ENCODE results near the gene KDM4B.

Gene KDM4B

DNA sequence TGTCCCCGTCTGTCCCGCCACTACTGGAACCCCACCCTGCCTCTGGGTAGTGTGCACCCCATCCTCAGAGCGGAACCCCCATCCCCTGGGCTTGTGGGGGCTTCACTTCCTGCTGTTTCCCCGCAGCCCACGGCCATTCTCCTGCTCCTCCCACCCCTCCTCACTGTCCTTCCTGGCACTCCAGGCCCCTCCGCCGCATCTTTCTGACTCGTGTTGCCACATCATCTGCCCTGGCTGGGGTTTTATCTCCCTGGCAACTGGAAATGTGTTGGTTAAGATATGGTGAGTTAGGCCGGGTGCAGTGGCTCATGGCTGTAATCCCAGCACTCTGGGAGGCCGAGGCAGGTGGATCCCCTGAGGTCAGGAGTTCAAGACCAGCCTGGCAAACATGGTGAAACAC lies 37.3 kb downstream of the KDM4B start:
- H3K4me3 ChIP-seq (ENCODE audit: low read length): no peak overlapping the region
- TF ChIP-seq ZNF274 (IDR thresholded peaks at IDR 0.05; ENCODE audit: low read depth, low read length): no peak

DNA sequence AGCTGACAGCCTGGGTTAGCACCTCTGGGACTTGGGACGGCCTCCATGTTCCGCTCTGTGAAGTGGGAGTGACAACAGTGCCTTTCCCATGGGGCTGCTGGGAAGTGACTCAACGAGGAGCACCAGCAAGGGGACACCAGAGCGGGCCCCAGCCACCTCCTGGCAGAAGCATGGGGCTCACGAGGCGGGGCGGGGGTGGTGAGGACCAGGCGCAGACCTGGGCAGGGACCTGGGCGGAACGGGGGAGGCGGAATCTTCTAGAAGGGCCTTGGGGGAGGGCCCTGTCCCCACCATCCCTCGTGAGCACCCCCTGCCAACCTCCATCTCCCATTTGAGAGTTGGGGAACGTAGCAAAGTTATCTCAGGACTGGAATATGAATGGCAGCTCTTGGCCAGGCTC lies 37.9 kb downstream of the KDM4B start:
- TF ChIP-seq ZNF274 (IDR thresholded peaks at IDR 0.05; ENCODE audit: low read depth, low read length): no peak
- H3K4me3 ChIP-seq (ENCODE audit: low read length): no peak overlapping the region

DNA sequence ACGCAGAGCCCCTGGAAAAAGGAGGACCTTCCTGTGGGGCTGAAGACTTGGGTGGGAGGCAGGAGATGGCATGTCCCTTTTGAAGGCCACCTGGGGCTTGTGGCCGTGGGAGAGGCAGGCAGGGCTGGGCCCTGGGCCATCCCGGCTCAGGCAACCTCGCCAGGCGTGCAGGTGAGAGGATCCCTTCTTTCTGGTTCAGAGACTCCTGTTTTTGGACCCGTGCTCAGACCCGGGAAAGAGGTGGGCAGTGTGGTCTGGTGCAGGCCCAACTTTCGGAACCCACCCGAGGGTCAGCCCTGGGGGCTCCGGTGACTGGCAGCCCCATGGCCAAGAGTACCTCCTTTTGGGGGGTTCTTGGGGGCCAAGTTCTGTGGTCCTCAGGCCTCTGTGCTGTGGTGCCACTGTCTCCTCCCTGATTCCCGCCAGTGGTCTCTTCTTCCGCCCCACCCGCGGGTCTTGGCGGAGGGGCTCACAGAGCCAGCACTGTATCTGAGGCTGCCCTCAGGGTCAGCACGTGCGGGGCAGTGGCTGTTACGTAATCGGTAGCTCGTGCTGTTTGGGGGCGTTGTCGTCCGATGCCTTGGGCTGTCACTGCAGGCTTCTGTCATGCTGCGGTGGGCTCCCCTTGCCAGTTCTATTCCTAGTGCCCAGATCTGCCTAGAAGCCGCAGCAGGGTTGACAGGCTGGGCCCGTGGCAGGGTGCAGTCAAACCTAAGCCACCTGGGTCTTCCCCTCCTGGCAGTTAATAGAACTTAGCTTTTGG lies 42.7 kb downstream of the KDM4B start:
- no peak for TF ChIP-seq ZNF274 (IDR thresholded peaks at IDR 0.05; ENCODE audit: low read depth, low read length)
- H3K4me3 ChIP-seq (ENCODE audit: low read length): no peak overlapping the region

DNA sequence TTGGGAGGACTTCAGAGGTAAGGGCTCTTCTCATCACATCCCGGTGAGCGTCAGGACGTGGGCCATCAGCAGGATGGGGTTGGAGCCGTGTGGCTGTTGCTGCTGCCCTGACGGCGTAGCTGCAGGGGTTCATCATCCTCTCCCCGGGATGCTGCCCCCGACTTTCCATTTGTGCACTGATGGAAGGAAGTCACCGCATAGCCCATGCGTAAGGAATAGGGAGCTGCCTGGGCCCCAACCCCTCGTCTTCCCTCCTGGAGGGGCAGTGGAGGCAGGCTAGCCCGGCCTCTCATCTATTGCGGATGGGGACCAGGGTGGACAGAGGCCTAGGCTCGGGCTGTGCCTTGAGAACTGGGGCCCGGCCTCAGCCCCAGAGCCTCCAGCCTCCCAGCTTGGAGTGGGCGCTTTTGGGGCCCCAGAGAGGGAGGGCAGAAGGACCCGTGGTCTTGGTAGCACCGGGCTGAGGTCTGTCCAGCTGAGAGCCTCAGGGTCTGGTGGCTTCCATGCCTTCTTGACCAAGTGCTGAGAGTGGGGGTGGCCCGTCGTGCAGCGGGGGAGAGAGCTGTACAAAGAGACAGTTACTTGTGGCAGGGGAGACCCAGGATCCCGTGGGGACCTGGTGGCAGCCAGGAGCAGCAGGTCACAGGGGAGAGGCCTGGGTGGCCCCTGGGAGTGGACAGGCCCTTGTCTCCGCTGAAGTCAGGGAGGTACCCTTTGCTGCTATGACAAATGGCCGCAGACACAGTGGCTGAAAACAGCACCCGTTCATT lies 44.0 kb downstream of the KDM4B start:
- no peak for TF ChIP-seq ZNF274 (IDR thresholded peaks at IDR 0.05; ENCODE audit: low read depth, low read length)
- H3K4me3 ChIP-seq (ENCODE audit: low read length): no peak overlapping the region

DNA sequence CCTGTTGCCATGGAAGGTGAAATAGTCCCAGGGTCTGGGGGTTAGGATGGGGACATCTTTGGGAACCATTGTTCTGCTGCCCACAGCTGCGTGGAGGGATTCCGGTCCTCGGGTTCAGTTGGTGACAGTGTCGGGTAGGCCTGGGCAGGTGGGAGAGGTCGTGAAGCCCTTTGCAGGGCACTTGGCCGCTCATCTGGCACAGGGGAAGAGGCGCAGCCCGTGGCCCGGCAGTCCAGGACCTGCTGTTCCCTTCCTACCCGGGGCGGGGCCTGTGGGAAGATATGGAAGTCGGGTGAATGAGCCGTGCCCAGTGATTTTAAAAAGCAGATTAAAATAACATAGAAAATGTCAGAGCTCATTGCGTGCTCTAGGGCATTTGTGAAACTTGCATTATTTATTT lies 44.8 kb downstream of the KDM4B start:
- no peak overlapping the region for H3K4me3 ChIP-seq (ENCODE audit: low read length)
- no peak for TF ChIP-seq ZNF274 (IDR thresholded peaks at IDR 0.05; ENCODE audit: low read depth, low read length)

DNA sequence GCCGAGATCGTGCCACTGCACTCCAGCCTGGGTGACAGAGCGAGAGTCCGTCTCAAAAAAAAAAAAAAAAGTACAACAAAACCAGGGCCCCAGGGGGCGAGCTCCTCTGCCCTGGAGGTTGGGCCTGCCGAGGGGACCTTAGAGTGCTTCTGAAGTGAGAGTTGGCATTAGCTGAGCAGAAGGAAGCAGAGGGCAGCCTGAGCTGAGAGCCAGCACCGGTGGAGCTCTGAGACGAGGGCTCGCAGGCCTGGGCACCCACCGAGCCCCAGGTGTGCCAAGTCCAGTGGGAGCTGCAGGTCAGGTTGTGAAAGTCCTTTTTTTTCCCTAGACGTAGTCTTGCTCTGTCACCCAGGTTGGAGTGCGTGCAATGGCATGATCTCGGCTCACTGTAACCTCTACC lies 46.0 kb downstream of the KDM4B start:
- no peak for TF ChIP-seq ZNF274 (IDR thresholded peaks at IDR 0.05; ENCODE audit: low read depth, low read length)

DNA sequence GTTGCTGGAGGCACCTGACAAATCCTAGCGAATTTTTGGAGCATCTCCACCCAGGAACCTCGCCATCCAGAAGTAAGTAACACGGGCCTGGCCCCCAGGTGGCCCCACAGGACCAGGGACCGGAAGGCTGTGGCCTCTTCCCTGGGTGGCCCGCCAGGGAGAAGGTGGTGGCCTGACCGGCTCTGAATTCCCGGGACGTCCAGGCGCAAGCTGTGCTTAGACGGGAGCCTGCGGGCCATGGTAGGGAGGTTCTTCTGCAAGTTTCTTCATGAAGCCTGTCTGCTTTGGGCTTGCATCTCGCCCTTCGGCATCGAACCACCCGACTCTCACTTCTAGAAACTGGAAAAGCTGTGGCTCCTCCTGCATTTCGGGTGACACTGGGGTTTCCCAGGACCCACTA lies 47.4 kb downstream of the KDM4B start:
- no peak for TF ChIP-seq ZNF274 (IDR thresholded peaks at IDR 0.05; ENCODE audit: low read depth, low read length)
- no peak overlapping the region for H3K4me3 ChIP-seq (ENCODE audit: low read length)

More for the DNA sequence above, 46.0 kb downstream of the KDM4B start:
- no peak overlapping the region for H3K4me3 ChIP-seq (ENCODE audit: low read length)

DNA sequence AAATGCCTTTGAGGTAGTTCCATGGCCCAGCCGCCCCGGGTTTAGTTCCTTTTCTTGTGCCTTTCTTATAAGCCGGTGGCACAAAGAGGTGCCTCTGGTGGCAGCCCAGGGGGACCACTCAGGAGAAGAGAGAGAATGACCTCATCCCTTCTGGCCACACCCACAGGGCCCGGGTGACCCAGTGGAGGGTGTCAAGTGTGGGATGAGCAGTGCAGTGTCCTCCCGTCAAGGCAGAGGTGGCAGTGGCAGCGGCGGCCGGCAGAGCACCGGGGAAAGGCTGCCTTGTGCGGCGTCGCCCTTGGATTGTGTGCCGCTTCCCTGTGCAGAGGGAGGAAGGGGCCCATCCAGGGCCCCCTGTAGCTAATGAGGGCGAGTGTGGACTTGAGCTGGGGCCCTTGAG lies 47.9 kb downstream of the KDM4B start:
- no peak overlapping the region for H3K4me3 ChIP-seq (ENCODE audit: low read length)
- TF ChIP-seq ZNF274 (IDR thresholded peaks at IDR 0.05; ENCODE audit: low read depth, low read length): no peak

DNA sequence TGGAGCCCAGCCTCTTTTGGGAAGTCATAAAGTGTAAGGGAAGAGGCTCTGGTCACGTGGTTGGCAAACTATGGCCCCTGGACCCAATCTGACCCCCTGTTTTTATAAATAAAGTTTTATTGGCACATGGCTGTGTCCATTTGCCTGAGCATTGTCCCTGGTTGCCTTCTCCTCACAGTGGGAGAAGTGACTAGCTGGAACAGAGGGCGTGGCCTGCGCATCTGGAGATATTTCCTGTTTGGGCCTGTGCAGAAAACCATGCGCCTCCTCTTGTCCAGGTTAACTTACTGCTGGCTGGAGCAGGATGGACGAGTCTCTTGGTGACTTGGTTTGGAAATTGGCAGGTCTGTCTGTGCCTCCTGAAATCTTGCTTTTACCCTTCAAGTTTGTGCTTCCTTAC lies 48.3 kb downstream of the KDM4B start:
- no peak for TF ChIP-seq ZNF274 (IDR thresholded peaks at IDR 0.05; ENCODE audit: low read depth, low read length)
- no peak overlapping the region for H3K4me3 ChIP-seq (ENCODE audit: low read length)

DNA sequence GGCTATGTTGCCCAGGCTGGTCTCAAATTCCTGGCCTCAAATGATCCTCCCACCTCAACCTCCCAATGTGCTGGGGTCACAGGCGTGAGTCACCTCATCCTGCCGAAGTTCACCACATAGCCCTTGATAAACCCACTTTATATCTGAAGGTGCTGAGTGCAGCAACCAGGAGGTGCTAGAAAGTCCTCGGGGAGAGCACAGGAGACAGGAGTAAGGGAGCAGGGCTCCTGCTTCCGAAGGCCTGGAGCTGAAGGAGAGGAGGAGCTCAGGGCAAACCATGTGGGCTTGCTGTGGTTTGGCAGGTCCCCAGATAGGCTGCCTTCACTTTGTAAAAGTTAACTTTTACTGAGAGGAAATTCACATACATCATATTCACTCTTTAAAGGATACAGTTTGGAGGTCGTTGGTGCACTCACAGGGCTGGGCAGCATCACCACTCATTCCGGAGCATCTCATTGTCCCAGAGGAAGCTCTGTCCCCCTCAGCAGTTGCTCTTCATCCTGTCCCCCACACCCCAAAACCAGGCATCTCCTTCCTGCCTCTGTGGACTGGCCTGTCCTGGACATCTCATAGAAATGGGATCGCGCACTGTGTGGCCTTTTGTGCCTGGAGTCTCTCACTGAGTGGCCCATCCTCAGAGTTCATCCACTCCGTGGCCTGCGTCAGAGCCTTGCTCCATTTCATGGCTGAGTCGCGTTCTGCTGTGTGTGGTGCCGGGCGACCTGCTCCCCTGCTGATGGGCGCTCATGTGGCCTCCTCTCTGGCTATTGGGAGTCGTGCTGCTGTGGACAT lies 49.5 kb downstream of the KDM4B start:
- TF ChIP-seq ZNF274 (IDR thresholded peaks at IDR 0.05; ENCODE audit: low read depth, low read length): no peak
- H3K4me3 ChIP-seq (ENCODE audit: low read length): no peak overlapping the region

DNA sequence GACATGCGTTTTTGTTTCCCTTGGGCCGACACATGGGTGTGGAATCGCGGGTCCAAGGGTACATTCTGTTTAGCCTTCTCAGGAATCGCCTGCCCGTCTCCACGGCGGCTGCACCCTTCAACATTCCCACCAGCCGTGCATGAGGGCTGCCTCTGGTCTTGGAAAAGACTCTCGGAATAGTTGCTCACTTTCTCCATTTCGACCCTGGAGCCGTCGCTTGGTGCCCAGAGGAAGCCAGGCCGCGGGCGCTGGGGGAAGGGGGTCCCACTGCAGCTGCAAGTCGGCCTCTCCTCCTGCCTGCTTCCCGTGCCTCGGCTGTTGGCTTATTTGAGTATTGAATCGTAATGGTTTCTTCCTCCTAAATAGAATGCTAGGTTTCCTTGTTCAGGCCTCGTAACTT lies 51.5 kb downstream of the KDM4B start:
- no peak overlapping the region for H3K4me3 ChIP-seq (ENCODE audit: low read length)
- no peak for TF ChIP-seq ZNF274 (IDR thresholded peaks at IDR 0.05; ENCODE audit: low read depth, low read length)

DNA sequence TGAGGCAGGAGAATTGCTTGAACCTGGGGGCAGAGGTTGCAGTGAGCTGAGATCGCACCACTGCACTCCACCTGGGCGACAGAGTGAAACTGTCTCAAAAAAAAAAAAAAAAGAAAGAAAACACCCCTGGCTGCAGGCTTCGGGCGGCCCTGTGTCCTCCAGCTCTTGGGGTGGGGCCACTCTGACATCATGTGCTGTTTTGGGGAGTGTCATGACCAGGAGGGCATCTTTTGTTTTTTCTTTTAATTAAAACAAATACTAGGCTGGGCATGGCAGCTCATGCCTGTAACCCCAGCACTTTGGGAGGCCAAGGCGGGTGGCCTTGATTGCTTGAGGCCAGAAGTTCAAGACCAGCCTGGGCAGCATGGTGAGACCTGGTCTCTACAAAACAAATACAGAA lies 52.1 kb downstream of the KDM4B start:
- TF ChIP-seq ZNF274 (IDR thresholded peaks at IDR 0.05; ENCODE audit: low read depth, low read length): no peak

DNA sequence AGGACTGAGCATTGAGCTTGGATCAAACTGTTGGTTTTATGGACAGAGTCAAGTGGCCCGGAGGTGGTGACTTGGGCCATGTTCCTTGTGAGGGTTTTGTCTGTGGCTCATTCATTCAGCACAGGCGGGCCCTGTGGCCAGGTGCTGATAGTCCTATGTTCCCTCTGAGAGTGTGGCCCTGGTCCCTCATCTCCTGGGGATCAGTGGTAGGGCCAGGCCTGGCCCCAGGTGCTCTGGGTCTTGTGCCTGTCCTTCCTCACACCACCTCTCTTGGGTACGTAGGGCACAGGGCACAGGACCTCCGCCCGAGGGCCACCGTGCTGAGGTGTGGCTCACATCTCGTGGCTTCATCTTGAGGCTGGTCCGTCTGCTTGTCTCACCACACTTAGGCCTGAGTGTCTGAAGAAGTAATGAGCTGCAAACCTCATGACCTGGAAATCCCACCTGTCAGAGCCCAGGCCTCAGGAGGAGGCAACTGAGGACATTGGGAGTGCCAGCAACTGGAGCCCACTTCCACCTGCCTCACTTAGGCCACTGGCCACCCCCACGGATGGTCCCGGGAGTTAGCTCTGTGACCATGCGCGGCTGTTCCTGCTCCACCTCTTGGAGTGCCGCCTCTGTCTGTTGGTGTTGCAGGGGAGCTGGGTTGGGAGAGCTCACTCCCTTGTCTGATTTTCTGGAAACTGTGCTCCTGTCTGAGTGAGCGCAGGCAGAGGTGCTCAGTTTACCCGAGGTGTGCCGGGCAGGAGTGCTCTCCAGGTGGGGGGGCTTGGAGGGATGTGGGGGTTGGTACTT lies 53.4 kb downstream of the KDM4B start:
- no peak overlapping the region for H3K4me3 ChIP-seq (ENCODE audit: low read length)
- no peak for TF ChIP-seq ZNF274 (IDR thresholded peaks at IDR 0.05; ENCODE audit: low read depth, low read length)

More for the DNA sequence above, 52.1 kb downstream of the KDM4B start:
- no peak overlapping the region for H3K4me3 ChIP-seq (ENCODE audit: low read length)

DNA sequence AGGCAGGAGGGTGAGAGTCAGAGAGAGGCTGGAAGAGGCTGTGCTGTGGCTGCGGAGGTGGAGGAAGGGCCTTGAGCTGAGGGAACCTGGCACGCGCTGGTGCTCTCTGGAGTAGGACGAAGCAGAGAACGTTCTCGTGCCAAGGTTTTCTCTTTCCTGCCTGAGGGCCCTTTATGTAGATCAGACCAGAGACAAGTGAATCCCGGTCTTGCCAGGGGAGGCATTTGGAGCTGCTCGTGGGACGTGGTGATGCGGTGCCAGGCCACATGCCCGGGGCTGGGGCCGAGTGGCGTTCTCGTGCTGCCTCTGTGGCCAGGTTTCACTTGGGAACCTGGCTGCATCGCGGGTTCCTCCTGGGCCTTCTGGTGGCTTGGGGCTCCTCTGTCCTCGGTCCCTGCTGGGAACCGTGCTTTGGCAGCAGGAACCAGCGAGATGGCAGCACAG lies 54.2 kb downstream of the KDM4B start:
- no peak for TF ChIP-seq ZNF274 (IDR thresholded peaks at IDR 0.05; ENCODE audit: low read depth, low read length)
- no peak overlapping the region for H3K4me3 ChIP-seq (ENCODE audit: low read length)
